ENCODE measurements around the gene HECW1.

DNA sequence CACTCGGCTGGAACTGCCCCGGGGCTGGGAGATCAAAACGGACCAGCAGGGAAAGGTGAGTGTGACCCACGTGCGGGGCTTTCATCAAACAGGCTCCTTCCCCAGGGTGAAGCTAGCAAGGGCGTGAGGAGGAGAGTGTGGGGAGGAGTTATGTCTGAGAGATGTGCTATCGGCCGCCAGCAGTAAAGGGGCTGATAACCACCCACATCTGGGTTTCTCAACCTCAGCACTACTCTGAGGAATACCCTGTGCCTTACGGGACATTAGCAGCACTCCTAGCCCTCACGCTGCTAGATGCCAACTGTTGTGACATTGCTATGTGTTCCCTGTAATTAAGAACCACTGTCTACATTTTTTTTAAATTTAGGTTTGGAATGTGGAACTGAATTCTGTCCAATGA, 356.6 kb downstream of the HECW1 start:
- TF ChIP-seq, protein P1, sequence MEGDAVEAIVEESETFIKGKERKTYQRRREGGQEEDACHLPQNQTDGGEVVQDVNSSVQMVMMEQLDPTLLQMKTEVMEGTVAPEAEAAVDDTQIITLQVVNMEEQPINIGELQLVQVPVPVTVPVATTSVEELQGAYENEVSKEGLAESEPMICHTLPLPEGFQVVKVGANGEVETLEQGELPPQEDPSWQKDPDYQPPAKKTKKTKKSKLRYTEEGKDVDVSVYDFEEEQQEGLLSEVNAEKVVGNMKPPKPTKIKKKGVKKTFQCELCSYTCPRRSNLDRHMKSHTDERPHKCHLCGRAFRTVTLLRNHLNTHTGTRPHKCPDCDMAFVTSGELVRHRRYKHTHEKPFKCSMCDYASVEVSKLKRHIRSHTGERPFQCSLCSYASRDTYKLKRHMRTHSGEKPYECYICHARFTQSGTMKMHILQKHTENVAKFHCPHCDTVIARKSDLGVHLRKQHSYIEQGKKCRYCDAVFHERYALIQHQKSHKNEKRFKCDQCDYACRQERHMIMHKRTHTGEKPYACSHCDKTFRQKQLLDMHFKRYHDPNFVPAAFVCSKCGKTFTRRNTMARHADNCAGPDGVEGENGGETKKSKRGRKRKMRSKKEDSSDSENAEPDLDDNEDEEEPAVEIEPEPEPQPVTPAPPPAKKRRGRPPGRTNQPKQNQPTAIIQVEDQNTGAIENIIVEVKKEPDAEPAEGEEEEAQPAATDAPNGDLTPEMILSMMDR (IDR thresholded peaks at IDR 0.05; ENCODE audit: low read depth, low read length, missing input control): no peak
- TF ChIP-seq RAD21 (IDR thresholded peaks at IDR 0.05) (no peak), HNF4G (IDR thresholded peaks at IDR 0.05) (no peak), JUND (IDR thresholded peaks at IDR 0.05) (no peak), YY1 (IDR thresholded peaks at IDR 0.05) (no peak), TAF1 (conservative IDR thresholded peaks at IDR 0.05) (no peak)
- TF ChIP-seq, protein P2, sequence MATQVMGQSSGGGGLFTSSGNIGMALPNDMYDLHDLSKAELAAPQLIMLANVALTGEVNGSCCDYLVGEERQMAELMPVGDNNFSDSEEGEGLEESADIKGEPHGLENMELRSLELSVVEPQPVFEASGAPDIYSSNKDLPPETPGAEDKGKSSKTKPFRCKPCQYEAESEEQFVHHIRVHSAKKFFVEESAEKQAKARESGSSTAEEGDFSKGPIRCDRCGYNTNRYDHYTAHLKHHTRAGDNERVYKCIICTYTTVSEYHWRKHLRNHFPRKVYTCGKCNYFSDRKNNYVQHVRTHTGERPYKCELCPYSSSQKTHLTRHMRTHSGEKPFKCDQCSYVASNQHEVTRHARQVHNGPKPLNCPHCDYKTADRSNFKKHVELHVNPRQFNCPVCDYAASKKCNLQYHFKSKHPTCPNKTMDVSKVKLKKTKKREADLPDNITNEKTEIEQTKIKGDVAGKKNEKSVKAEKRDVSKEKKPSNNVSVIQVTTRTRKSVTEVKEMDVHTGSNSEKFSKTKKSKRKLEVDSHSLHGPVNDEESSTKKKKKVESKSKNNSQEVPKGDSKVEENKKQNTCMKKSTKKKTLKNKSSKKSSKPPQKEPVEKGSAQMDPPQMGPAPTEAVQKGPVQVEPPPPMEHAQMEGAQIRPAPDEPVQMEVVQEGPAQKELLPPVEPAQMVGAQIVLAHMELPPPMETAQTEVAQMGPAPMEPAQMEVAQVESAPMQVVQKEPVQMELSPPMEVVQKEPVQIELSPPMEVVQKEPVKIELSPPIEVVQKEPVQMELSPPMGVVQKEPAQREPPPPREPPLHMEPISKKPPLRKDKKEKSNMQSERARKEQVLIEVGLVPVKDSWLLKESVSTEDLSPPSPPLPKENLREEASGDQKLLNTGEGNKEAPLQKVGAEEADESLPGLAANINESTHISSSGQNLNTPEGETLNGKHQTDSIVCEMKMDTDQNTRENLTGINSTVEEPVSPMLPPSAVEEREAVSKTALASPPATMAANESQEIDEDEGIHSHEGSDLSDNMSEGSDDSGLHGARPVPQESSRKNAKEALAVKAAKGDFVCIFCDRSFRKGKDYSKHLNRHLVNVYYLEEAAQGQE (IDR thresholded peaks at IDR 0.05): no peak
- TF ChIP-seq, protein P3, sequence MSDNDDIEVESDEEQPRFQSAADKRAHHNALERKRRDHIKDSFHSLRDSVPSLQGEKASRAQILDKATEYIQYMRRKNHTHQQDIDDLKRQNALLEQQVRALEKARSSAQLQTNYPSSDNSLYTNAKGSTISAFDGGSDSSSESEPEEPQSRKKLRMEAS (IDR thresholded peaks at IDR 0.05): no peak
